Thyroid gland (tissue), 4 donors: ENCODE measurements around the gene SHQ1. TPM values are rescaled to one million over a fixed set of nuclear protein-coding genes. Genes with fewer than 3 reads are reported as not detected.

Experiments used
- DNase-seq, 2 donors: peaks; one replicate each; pipeline ENCODE4 v3.0.0-alpha.2; 2019
- H3K27ac ChIP-seq, 3 donors: fragments of 200-600 bp; sonication (generic); 1 replicate in 2 of 3; 2 replicates in 1 of 3; pipeline ENCODE4 v1.5.1; 2016 to 2019; ENCODE audit warnings: mild to moderate bottlenecking in 1 of 3, moderate library complexity in 1 of 3
- H3K27me3 ChIP-seq: fragments of 200-600 bp; sonication (generic); one replicate; pipeline ENCODE4 v1.5.1; 2019
- H3K36me3 ChIP-seq, 2 donors: fragments of 200-600 bp; sonication (generic); one replicate each; pipeline ENCODE4 v1.5.1; 2016 to 2019
- H3K4me1 ChIP-seq, 2 donors: fragments of 200-600 bp; sonication (generic); one replicate each; pipeline ENCODE4 v1.5.1; 2017 to 2019
- H3K4me3 ChIP-seq, 3 donors: fragments of 200-600 bp; sonication (generic); replicated peaks in 1 of 3; 1 replicate in 2 of 3; 2 replicates in 1 of 3; pipeline ENCODE4 v1.5.1; 2016; ENCODE audit warnings: mild to moderate bottlenecking in 1 of 3
- H3K9me3 ChIP-seq: fragments of 200-600 bp; sonication (generic); one replicate; pipeline ENCODE4 v1.5.1; 2017
- POLR2A ChIP-seq, 2 donors: fragments of 450-650 bp; IDR thresholded peaks; one replicate each; pipeline ENCODE4 v1.6.1; 2017; ENCODE audit warnings: antibody characterized with exemption in 2 of 2, mild to moderate bottlenecking in 2 of 2, moderate library complexity in 1 of 2
- WGBS, 2 donors: methylation state at CpG; one replicate each; pipeline ENCODE4 v1.1.5; 2017; 5-methylcytosine and 5-hydroxymethylcytosine counted together
- intact Hi-C: fragments of 100-400 bp; cut with DNase I; formaldehyde crosslinking; loops from one replicate; pipeline ENCODE4 v1.15.1; 2023
- total RNA-seq, 4 donors: library from RNA; depleted of rRNA; stranded (reverse); fragments of >200 nt; gene quantifications; one replicate each; pipeline ENCODE4 v1.2.3, GENCODE V29; 2016
- TF ChIP-seq, protein P1 (sequence below), 6 experiments: fragments of 200-600 bp in 3 of 6; fragments of 450-650 bp in 3 of 6; sonication (generic) in 3 of 6; IDR thresholded peaks; one replicate each; pipeline ENCODE4 v1.5.1; 2016 to 2019; ENCODE audit warnings: antibody characterized with exemption in 6 of 6, mild to moderate bottlenecking in 2 of 6, inconsistent platforms in 1 of 6, moderate library complexity in 1 of 6

SHQ1 gene
- total RNA-seq, 4 donors from 2014 or later: 17.7 to 33.7 (median 26.3) TPM

GRCh38 chr3:72820415-72820814 lies 27.8 kb downstream of the SHQ1 start:
- Histone ChIP-seq H3K27me3 (no peaks in the 10 kb centered on the region), H3K4me3 (no peak overlapping the region), H3K9me3 (no peaks in the 10 kb centered on the region), H3K4me1 (peaks cover 3 to 9% of the 10 kb centered on the region in 2 donors), H3K27ac (no peak overlapping the region), H3K36me3 (no peaks in the 10 kb centered on the region)
- DNase-seq: peak; percentile 34 to 42
- intact Hi-C loops: loop anchor here (10.0 kb wide), 3 partner anchors 866 to 1106 kb away; no protein-coding TSS in a partner anchor
- TF ChIP-seq POLR2A (IDR thresholded peaks at IDR 0.05): no peak
- TF ChIP-seq, protein P1, sequence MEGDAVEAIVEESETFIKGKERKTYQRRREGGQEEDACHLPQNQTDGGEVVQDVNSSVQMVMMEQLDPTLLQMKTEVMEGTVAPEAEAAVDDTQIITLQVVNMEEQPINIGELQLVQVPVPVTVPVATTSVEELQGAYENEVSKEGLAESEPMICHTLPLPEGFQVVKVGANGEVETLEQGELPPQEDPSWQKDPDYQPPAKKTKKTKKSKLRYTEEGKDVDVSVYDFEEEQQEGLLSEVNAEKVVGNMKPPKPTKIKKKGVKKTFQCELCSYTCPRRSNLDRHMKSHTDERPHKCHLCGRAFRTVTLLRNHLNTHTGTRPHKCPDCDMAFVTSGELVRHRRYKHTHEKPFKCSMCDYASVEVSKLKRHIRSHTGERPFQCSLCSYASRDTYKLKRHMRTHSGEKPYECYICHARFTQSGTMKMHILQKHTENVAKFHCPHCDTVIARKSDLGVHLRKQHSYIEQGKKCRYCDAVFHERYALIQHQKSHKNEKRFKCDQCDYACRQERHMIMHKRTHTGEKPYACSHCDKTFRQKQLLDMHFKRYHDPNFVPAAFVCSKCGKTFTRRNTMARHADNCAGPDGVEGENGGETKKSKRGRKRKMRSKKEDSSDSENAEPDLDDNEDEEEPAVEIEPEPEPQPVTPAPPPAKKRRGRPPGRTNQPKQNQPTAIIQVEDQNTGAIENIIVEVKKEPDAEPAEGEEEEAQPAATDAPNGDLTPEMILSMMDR (IDR thresholded peaks at IDR 0.05): no peak

- whole genome bisulfite sequencing, 2 donors: 90 to 97% methylated on average over 1 of the region's 1 CpG
- Histone ChIP-seq H3K36me3 (no peaks in the 10 kb centered on the region), H3K27me3 (no peaks in the 10 kb centered on the region), H3K4me1 (peaks cover 3 to 9% of the 10 kb centered on the region in 2 donors), H3K9me3 (no peaks in the 10 kb centered on the region), H3K4me3 (no peak overlapping the region), H3K27ac (no peak overlapping the region)
- no peak for DNase-seq
- intact Hi-C loops: no loop called here
- TF ChIP-seq, protein P1 (IDR thresholded peaks at IDR 0.05): no peak
- no peak for TF ChIP-seq POLR2A (IDR thresholded peaks at IDR 0.05)
Observed at GRCh38 chr3:72818905-72819304, 29.3 kb downstream of the SHQ1 start.

DNA sequence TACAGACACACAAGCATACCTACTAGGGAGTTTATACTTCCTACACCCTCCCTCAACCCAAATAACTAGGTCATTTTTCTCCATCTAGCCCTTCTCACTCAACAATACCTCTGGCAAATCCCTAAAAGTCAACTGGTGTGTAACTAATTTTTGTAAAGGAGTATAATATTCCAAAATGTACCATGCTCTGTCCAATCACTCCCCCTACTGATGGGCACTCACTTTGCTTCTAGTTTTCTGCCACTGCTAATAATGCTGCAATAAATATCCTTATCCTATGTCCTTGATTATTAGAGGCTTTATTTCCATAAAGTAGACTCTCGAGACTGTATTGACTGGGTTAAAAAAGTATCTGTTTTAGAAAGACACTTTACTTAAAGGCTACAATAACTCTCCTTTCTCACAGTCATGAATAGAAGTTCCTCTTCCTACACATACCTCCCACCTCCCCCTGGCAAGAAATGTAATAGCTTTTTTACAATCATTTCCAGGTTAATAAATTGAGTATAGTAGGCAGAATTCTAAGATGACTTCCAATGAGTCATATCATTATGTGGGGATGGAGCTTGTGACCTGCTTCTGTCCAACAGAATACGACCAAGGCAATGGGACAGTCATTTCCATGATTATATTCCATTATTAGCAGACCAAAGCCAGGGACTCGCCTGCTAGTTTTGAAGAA lies 30.0 kb downstream of the SHQ1 start:
- Histone ChIP-seq H3K9me3 (no peaks in the 10 kb centered on the region), H3K4me1 (peaks cover 3 to 9% of the 10 kb centered on the region in 2 donors), H3K27ac (no peak overlapping the region), H3K27me3 (no peaks in the 10 kb centered on the region), H3K36me3 (no peaks in the 10 kb centered on the region), H3K4me3 (no peak overlapping the region)
- DNase-seq: no peak
- intact Hi-C loops: no loop called here
- WGBS, 2 donors: 90 to 95% methylated on average over 3 of the region's 3 CpGs
- TF ChIP-seq, protein P1 (IDR thresholded peaks at IDR 0.05): peak in 3 of 6 experiments; percentile 26 to 35 (median 26)
- no peak for TF ChIP-seq POLR2A (IDR thresholded peaks at IDR 0.05)

DNA sequence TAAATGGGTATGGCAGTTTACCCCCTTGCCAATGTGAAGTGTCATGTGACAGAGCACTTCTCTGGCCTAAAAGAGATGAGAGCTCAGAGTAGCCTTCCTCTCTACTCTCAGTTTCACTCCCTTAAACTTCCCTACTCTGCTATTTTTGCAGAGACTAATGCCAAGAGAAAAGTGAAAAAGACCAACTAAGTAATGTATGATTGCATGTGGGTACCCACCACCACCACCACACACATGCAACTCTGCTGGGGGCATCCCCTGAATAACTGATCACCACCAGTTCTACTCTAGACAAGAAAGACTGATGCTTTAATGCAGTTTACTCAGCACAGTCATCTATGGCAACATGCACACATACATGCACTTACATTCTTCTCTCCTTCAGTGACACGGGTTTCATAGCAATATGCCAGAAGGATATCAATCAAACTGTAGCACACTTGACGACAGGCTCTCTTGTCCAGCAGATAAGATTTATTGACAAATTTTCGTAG lies 31.3 kb downstream of the SHQ1 start:
- 94 to 97% methylated on average over 3 of the region's 3 CpGs for WGBS, 2 donors
- intact Hi-C loops: no loop called here
- no peak for TF ChIP-seq POLR2A (IDR thresholded peaks at IDR 0.05)
- TF ChIP-seq, protein P1 (IDR thresholded peaks at IDR 0.05): no peak

GRCh38 chr3:72814308-72814707 lies 33.9 kb downstream of the SHQ1 start:
- intact Hi-C loops: no loop called here
- DNase-seq: no peak
- Histone ChIP-seq H3K9me3 (no peaks in the 10 kb centered on the region), H3K4me3 (no peak overlapping the region), H3K27ac (no peak overlapping the region), H3K4me1 (no peaks in the 10 kb centered on the region), H3K27me3 (no peaks in the 10 kb centered on the region), H3K36me3 (no peaks in the 10 kb centered on the region)
- TF ChIP-seq POLR2A (IDR thresholded peaks at IDR 0.05): no peak
- TF ChIP-seq, protein P1 (IDR thresholded peaks at IDR 0.05): no peak
- WGBS, 2 donors: 91 to 92% methylated on average over 3 of the region's 3 CpGs

More for the DNA sequence above, 31.3 kb downstream of the SHQ1 start:
- Histone ChIP-seq H3K36me3 (no peaks in the 10 kb centered on the region), H3K27me3 (no peaks in the 10 kb centered on the region), H3K9me3 (no peaks in the 10 kb centered on the region), H3K27ac (no peak overlapping the region), H3K4me1 (peaks cover 3 to 9% of the 10 kb centered on the region in 2 donors), H3K4me3 (no peak overlapping the region)
- DNase-seq: no peak
